Measurements from ENCODE around the gene LRBA. TPM values are rescaled to one million over a fixed set of nuclear protein-coding genes. Genes with fewer than 3 reads are reported as not detected.

Gene LRBA
- total RNA-seq, 1 experiment from 2014 or later, result 55.3 TPM

GRCh38 chr4:150337734-150338133 is 677.4 kb downstream of the LRBA start:
- Mint-ChIP-seq H3K27me3 (ENCODE audit: low read depth) (no peaks in the 10 kb centered on the region), H3K9me3 (no peaks in the 10 kb centered on the region)
- no CpG with 5 or more reads among the region's 3 CpGs for WGBS (ENCODE audit: extremely low coverage, insufficient read length, low lambda C conversion rate)

More at GRCh38 chr4:150337734-150338133, 677.4 kb downstream of the LRBA start:
- Histone ChIP-seq H2BK12ac (ENCODE audit: insufficient read length, low read depth, low read length) (no peak overlapping the region), H3K23ac (ENCODE audit: insufficient read length, low read depth, low read length) (no peak overlapping the region), H3K4me1 (ENCODE audit: insufficient read depth, low read length) (no peaks in the 10 kb centered on the region; the same call in 1 of the 2 replicates), H3K14ac (ENCODE audit: insufficient read depth, low read length) (no peak overlapping the region), H3K4ac (ENCODE audit: low read depth, low read length) (no peak overlapping the region), H2AK5ac (ENCODE audit: insufficient read length, low read length) (no peak overlapping the region), H3K79me2 (ENCODE audit: insufficient read depth, low read length) (no peaks in the 10 kb centered on the region), H2BK20ac (ENCODE audit: low read depth, low read length, poor library complexity, severe bottlenecking) (no peak overlapping the region), H3K79me1 (ENCODE audit: insufficient read depth, low read depth, low read length, poor library complexity, severe bottlenecking) (no peaks in the 10 kb centered on the region), H2BK120ac (ENCODE audit: low read depth, low read length, poor library complexity, severe bottlenecking) (no peak overlapping the region), H3K56ac (ENCODE audit: insufficient read length, low read depth, low read length) (no peak overlapping the region), H3K27ac (ENCODE audit: insufficient read length, low read depth, low read length) (no peak overlapping the region), H2BK15ac (ENCODE audit: low read depth, low read length) (no peak overlapping the region), H2AFZ (ENCODE audit: low read length) (no peak overlapping the region), H4K8ac (replicated peaks; ENCODE audit: insufficient read length, low read depth, low read length) (no peak overlapping the region), H3K18ac (ENCODE audit: insufficient read length, low read depth, low read length) (no peak overlapping the region), H2BK5ac (ENCODE audit: insufficient read length, low read length) (no peak overlapping the region), H3K9ac (ENCODE audit: extremely low read depth, insufficient read length, low read length) (no peak overlapping the region), H3K9me3 (ENCODE audit: control insufficient read depth, low read depth, low read length) (no peaks in the 10 kb centered on the region), H4K20me1 (ENCODE audit: control insufficient read depth, insufficient read depth, insufficient read length) (no peaks in the 10 kb centered on the region), H3K4me2 (ENCODE audit: insufficient read depth, insufficient read length, low read length) (no peak overlapping the region), H3K23me2 (ENCODE audit: insufficient read length, low read depth, low read length, poor library complexity, severe bottlenecking) (no peaks in the 10 kb centered on the region), H3T11ph (ENCODE audit: low read length) (no peak overlapping the region), H4K91ac (ENCODE audit: insufficient read length, low read depth, low read length) (no peak overlapping the region), H3K27me3 (ENCODE audit: insufficient read depth, low read length) (no peaks in the 10 kb centered on the region), H4K5ac (ENCODE audit: insufficient read length, low read depth, low read length) (no peak overlapping the region)
- Mint-ChIP-seq H3K36me3 (ENCODE audit: insufficient read depth in 1 of 3, low read depth in 3 of 3) (no peaks in the 10 kb centered on the region; a peak in 1 of 7 replicates), H3K4me3 (no peak overlapping the region), H3K4me1 (peaks cover 11 to 14% of the 10 kb centered on the region in 2 experiments), H3K27ac (no peak overlapping the region)
- DNase-seq, result no peak
- no peak for TF ChIP-seq CTCF (conservative IDR thresholded peaks at IDR 0.05)
